Naive B cell (primary cell): Measurements from ENCODE around the gene HES1. TPM values are rescaled to one million over a fixed set of nuclear protein-coding genes. Genes with fewer than 3 reads are reported as not detected.

ENCODE experiments used
- ATAC-seq, 2 donors: fragments of 150-1000 bp; cut with Tn5 transposase; 2 replicates each; pipeline ENCODE4 v1.10.0; 2021; ENCODE audit warnings: low read depth in 2 of 2, mild to moderate bottlenecking in 2 of 2, moderate library complexity in 2 of 2
- DNase-seq: peaks from one replicate; pipeline ENCODE4 v3.0.0; 2022
- H3K27ac Mint-ChIP-seq, 6 donors: one replicate each; pipeline ENCODE4 v1.8.0; 2020 to 2022; ENCODE audit warnings: mild to moderate bottlenecking in 6 of 6, mixed read lengths in 6 of 6, moderate library complexity in 5 of 6, inconsistent platforms in 2 of 6
- H3K27me3 Mint-ChIP-seq, 3 donors: one replicate each; pipeline ENCODE4 v1.8.0; 2021 to 2022; ENCODE audit warnings: mixed read lengths in 3 of 3, mild to moderate bottlenecking in 1 of 3
- H3K36me3 Mint-ChIP-seq, 2 donors: one replicate each; pipeline ENCODE4 v1.8.0; 2020 to 2022; ENCODE audit warnings: mixed read lengths in 2 of 2, inconsistent platforms in 1 of 2, mild to moderate bottlenecking in 1 of 2
- H3K4me1 Mint-ChIP-seq, 3 donors: one replicate each; pipeline ENCODE4 v1.8.0; 2020 to 2022; ENCODE audit warnings: mixed read lengths in 3 of 3, inconsistent platforms in 1 of 3, mild to moderate bottlenecking in 1 of 3, moderate library complexity in 1 of 3
- H3K4me3 Mint-ChIP-seq, 8 donors: one replicate each; pipeline ENCODE4 v1.8.0; 2020 to 2022; ENCODE audit warnings: mild to moderate bottlenecking in 8 of 8, mixed read lengths in 8 of 8, moderate library complexity in 8 of 8, inconsistent platforms in 2 of 8
- H3K9me3 Mint-ChIP-seq, 7 donors: one replicate each; pipeline ENCODE4 v1.8.0; 2020 to 2022; ENCODE audit warnings: mixed read lengths in 7 of 7, mild to moderate bottlenecking in 5 of 7, inconsistent platforms in 2 of 7, moderate library complexity in 1 of 7
- polyA plus RNA-seq, 6 donors: library from polyadenylated mRNA; unstranded; fragments of 300-500 nt; fragmentation: Illumina TruSeq; gene quantifications; one replicate each; pipeline ENCODE4 v1.2.3, GENCODE V29; 2021; ENCODE audit warnings: low read depth in 6 of 6

HES1 gene
- polyA plus RNA-seq, 6 donors from 2014 or later, result 10.1 to 43.5 (median 25.4) TPM

DNA sequence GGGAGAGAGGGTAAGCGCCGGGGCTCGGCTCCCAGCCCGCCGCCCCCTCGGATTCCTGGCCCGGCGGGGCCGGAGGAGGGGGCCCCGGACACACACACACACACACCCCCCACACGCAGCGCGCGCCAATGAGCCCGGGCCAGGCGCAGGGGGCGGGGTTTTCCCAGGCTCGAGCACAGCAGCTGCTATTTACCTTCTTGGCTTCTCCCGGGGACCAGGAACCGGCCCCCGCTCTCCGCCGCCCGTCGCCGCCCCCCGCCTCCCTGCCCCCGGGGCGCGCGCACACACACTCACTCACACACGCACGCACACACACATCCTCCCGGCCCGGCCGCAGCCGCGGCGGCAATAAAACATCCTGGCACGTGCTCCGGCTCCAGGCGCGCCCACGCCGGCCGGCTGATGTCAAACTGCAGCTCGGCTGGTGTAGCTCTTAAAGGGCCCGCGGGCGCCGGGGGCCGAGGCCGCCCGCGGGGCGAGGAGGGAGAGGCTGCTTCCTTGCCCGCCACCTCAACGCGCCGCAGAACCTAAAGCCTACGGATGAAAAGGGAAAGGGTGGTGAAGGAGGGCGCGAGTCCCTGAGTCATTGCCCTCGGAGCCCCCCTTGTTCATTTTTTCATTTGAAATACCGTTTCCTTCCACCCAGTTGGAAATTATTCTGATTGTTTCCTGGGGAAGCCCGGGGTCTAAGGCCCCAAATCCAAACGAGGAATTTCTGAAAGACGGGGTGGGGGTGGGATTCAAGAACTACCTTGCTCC lies 1.0 kb upstream of the HES1 start:
- ATAC-seq (peak; percentile 39 to 45), DNase-seq (peak; percentile 95)
- no peaks in the 10 kb centered on the region for H3K36me3 Mint-ChIP-seq
- peaks cover 0 to 4% (median 0%) of the 10 kb centered on the region in 7 donors for H3K9me3 Mint-ChIP-seq
- peaks cover 63 to 77% (median 74%) of the 10 kb centered on the region in 3 donors for H3K4me1 Mint-ChIP-seq
- peak overlapping the region; percentile 97 to 100 (median 100) for H3K27ac Mint-ChIP-seq
- H3K27me3 Mint-ChIP-seq, result peaks cover 0 to 8% (median 3%) of the 10 kb centered on the region in 3 donors
- peak overlapping the region; percentile 89 to 98 (median 95) for H3K4me3 Mint-ChIP-seq

- ATAC-seq (no peak), DNase-seq (no peak)
- H3K27ac Mint-ChIP-seq, result peak overlapping the region; percentile 97 to 100 (median 100)
- H3K36me3 Mint-ChIP-seq, result no peaks in the 10 kb centered on the region
- peaks cover 0 to 11% (median 6%) of the 10 kb centered on the region in 3 donors for H3K27me3 Mint-ChIP-seq
- H3K4me1 Mint-ChIP-seq, result peaks cover 61 to 74% (median 74%) of the 10 kb centered on the region in 3 donors
- H3K4me3 Mint-ChIP-seq, result peak overlapping the region; percentile 89 to 98 (median 94)
- H3K9me3 Mint-ChIP-seq, result peaks cover 0 to 4% (median 0%) of the 10 kb centered on the region in 7 donors
These were observed 487 bp upstream of the HES1 start for GRCh38 chr3:194135516-194135805.

DNA sequence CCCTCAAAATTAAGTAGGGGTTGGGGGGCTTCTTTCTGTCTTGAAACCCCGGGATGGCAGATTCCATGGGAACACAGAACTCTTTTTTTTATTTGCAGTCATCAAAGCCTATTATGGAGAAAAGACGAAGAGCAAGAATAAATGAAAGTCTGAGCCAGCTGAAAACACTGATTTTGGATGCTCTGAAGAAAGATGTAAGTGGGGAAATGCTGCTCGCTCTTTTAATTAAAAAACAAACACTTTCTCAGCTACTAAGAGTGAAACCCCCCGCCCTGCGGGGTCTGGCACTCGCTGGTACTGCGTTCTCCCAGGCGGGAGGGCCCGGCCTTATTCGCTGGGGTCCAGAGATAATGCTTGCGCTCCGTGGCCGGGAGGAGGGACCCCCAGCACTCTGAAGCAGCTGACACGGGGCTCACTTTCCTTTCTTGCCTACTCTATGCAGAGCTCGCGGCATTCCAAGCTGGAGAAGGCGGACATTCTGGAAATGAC lies 615 bp downstream of the HES1 start:
- Mint-ChIP-seq H3K9me3 (peaks cover 0 to 4% (median 0%) of the 10 kb centered on the region in 7 donors), H3K27me3 (peaks cover 0 to 11% (median 6%) of the 10 kb centered on the region in 3 donors)

DNA sequence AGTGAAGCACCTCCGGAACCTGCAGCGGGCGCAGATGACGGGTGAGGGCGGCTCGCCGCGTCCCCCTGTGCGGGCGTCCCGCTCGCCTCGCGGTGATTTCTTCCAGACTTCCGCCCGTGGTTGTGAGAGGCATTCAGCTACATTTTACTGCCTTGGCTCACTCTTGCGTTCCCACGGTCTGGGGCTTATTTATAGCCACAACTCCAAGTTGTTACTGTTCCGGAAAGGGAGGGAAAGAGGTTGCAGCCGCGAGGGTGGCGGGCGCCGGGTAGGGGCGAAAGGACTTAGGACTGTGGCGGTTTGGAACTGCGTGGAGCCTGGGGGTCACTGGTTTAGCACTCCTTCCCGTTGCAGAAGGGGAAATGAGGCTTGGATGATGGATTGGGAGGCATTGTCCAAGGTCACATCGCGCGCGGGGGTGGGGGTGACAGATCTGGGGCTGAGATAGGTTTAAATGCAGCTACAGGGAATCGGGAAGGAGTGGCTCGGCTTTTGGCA lies 1.1 kb downstream of the HES1 start:
- H3K36me3 Mint-ChIP-seq, result no peaks in the 10 kb centered on the region
- peak; percentile 68 for DNase-seq
- H3K4me1 Mint-ChIP-seq, result peaks cover 47 to 65% (median 62%) of the 10 kb centered on the region in 3 donors
- peak in 1 of 2 donors; percentile 1 for ATAC-seq
- peaks cover 0 to 12% (median 10%) of the 10 kb centered on the region in 3 donors for H3K27me3 Mint-ChIP-seq
- peak overlapping the region; percentile 97 to 100 (median 100) for H3K27ac Mint-ChIP-seq
- peak overlapping the region; percentile 89 to 98 (median 94) for H3K4me3 Mint-ChIP-seq
- H3K9me3 Mint-ChIP-seq, result peaks cover 0 to 4% (median 0%) of the 10 kb centered on the region in 7 donors

More for the DNA sequence above, 615 bp downstream of the HES1 start:
- peaks cover 51 to 65% (median 63%) of the 10 kb centered on the region in 3 donors for H3K4me1 Mint-ChIP-seq
- H3K4me3 Mint-ChIP-seq, result peak overlapping the region; percentile 89 to 98 (median 94)
- DNase-seq (no peak), ATAC-seq (no peak)
- peak overlapping the region; percentile 97 to 100 (median 100) for H3K27ac Mint-ChIP-seq
- no peaks in the 10 kb centered on the region for H3K36me3 Mint-ChIP-seq

- Mint-ChIP-seq H3K36me3 (no peaks in the 10 kb centered on the region), H3K4me1 (peaks cover 40 to 61% (median 58%) of the 10 kb centered on the region in 3 donors), H3K27ac (peak overlapping the region; percentile 97 to 100 (median 100)), H3K9me3 (peaks cover 0 to 4% (median 0%) of the 10 kb centered on the region in 7 donors), H3K27me3 (peaks cover 0 to 19% (median 18%) of the 10 kb centered on the region in 3 donors), H3K4me3 (peak overlapping the region; percentile 89 to 98 (median 94))
- ATAC-seq (peak; percentile 49 to 52), DNase-seq (peak; percentile 93)
These were observed 1.8 kb downstream of the HES1 start for GRCh38 chr3:194137506-194138474.

GRCh38 chr3:194138732-194139070 lies 2.8 kb downstream of the HES1 start:
- H3K27ac Mint-ChIP-seq, result peak overlapping the region; percentile 47 to 99 (median 93)
- H3K36me3 Mint-ChIP-seq, result no peaks in the 10 kb centered on the region
- peaks cover 0 to 19% (median 18%) of the 10 kb centered on the region in 3 donors for H3K27me3 Mint-ChIP-seq
- peaks cover 0 to 4% (median 0%) of the 10 kb centered on the region in 7 donors for H3K9me3 Mint-ChIP-seq
- peaks cover 31 to 52% (median 49%) of the 10 kb centered on the region in 3 donors for H3K4me1 Mint-ChIP-seq
- ATAC-seq (no peak), DNase-seq (no peak)
- peak overlapping the region in 7 of 8 donors; percentile 15 to 96 (median 66) for H3K4me3 Mint-ChIP-seq

DNA sequence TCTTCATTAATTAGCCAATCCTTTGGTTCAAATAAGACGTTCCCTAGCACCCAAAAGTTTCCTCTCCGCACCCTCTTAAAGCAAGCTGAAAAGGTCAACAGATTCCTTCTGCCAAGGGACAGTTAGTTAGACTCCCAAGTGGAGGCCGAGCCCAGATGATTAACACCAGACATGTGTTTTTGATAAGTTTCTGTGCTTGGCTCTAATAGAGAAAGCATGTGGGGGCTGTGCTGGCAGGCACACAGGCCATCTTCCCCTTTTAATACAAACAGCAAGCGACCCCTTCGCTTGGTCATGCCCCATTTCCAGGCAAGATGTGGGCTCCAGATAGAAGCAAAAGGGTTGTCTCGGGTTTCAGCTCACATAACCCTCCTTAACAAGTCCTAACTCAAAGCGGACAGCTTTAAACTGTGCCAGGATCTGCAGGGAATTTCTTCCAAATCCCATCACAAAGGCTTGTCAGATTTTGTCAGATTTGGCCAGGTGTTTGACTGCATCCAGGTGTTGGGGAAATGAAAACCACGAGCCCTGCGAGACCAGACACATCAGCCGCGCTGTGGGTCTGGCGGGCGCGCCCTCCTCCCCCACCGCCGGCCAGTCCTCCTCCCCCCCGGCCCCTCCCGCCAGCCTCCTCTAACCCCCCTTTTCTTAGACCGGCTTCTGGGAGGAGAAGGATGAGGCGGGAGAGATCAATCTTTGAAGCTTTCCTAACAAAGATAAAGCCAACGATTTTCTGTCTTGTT lies 3.3 kb downstream of the HES1 start:
- peaks cover 0 to 19% (median 18%) of the 10 kb centered on the region in 3 donors for H3K27me3 Mint-ChIP-seq
- H3K27ac Mint-ChIP-seq, result peak overlapping the region; percentile 47 to 99 (median 94)
- ATAC-seq (no peak), DNase-seq (peak; percentile 62)
- no peaks in the 10 kb centered on the region for H3K36me3 Mint-ChIP-seq
- H3K4me3 Mint-ChIP-seq, result peak overlapping the region; percentile 15 to 96 (median 67)
- H3K4me1 Mint-ChIP-seq, result peaks cover 29 to 50% (median 46%) of the 10 kb centered on the region in 3 donors
- peaks cover 0 to 4% (median 0%) of the 10 kb centered on the region in 7 donors for H3K9me3 Mint-ChIP-seq

DNA sequence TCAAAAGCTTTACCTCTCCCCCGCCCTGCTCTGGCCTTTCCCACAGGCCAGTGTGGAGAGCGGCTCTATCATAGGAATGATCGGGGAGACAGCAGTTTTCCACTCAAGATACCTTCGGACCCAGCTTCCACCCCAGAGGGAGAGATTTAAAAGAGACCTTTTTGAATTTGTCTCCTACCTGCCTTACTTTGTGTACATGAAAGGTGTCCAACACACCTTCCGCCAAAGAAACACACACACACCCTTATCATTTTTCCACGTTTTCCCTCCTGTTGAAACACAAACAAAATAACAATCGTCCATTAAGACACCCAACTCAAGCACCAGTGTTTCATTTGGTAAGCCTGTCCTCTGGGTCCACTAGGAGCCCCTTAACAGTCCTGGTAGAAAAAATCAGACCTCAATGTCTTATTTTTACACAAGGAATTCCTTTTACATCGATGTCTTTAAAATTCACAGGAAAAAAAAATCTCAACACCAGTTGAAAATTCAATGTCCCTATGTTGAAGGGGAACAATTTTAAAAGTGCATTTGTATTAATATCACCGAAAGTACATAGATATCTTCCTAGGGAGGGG lies 4.0 kb downstream of the HES1 start:
- peaks cover 0 to 4% (median 0%) of the 10 kb centered on the region in 7 donors for H3K9me3 Mint-ChIP-seq
- H3K4me1 Mint-ChIP-seq, result peaks cover 27 to 50% (median 44%) of the 10 kb centered on the region in 3 donors

DNA sequence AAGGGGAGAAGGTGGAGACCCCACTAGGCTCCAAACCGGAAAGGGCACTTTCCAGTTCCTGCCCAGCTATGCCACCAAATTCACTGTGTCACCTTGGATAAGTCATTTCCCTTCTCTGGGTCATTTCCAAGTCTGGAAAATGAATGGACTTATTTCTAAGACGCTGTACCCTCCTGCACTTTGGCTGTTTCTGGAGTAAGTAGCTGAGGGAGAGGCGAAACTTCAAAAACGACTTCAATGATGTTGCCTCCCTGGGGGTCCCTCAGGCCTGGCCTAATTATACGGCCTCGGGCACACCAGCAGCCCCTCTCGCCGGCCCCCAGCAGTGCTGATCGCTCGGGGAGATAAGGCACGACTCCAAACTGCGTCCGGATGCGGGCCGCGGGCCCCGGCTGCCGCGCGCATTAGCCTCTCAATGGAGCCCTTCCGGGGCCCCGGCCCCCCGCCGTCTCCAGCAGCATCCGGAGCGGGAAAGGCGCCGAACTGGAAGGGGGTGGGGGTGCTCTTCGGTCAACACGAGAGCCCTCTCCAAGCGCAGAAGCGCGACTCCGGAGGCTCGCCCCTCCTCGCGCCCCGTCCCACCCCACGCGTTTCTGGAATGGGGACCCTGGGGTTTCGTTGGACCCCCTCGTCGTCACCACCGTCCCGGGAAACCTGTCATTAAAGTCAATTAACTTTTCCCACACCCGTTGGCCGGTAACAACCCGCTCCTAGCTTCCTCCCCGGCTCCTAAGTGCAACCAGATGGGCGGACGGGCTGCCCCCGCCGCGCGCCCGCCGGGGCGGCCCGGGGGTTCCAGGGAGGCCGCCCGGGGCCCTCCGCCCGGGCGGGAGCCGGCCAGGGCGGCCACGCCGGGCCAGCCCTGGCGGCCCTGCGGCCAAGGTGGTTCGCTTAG lies 4.8 kb downstream of the HES1 start:
- Mint-ChIP-seq H3K9me3 (peaks cover 0 to 4% (median 0%) of the 10 kb centered on the region in 7 donors), H3K27ac (peak overlapping the region in 5 of 6 donors; percentile 47 to 99 (median 97)), H3K4me1 (peaks cover 22 to 46% (median 38%) of the 10 kb centered on the region in 3 donors), H3K4me3 (peak overlapping the region; percentile 63 to 96 (median 72)), H3K27me3 (peaks cover 0 to 22% (median 19%) of the 10 kb centered on the region in 3 donors), H3K36me3 (no peaks in the 10 kb centered on the region)
- ATAC-seq, result no peak
- DNase-seq, result no peak

More for the DNA sequence above, 4.0 kb downstream of the HES1 start:
- H3K27ac Mint-ChIP-seq, result peak overlapping the region in 5 of 6 donors; percentile 87 to 99 (median 97)
- ATAC-seq (no peak), DNase-seq (no peak)
- H3K4me3 Mint-ChIP-seq, result peak overlapping the region in 7 of 8 donors; percentile 26 to 96 (median 63)
- H3K36me3 Mint-ChIP-seq, result no peaks in the 10 kb centered on the region
- H3K27me3 Mint-ChIP-seq, result peaks cover 0 to 19% (median 18%) of the 10 kb centered on the region in 3 donors

- Mint-ChIP-seq H3K27ac (peak overlapping the region in 3 of 6 donors; percentile 79 to 97 (median 87)), H3K4me1 (peaks cover 14 to 38% (median 30%) of the 10 kb centered on the region in 3 donors), H3K9me3 (peaks cover 0 to 4% (median 0%) of the 10 kb centered on the region in 7 donors), H3K36me3 (no peaks in the 10 kb centered on the region), H3K4me3 (peak overlapping the region; percentile 55 to 86 (median 68)), H3K27me3 (peaks cover 0 to 22% (median 19%) of the 10 kb centered on the region in 3 donors)
- ATAC-seq (peak; percentile 13 to 15), DNase-seq (peak; percentile 59)
These were observed 5.6 kb downstream of the HES1 start for GRCh38 chr3:194141415-194142155.
